ENCODE data around the gene SLC37A2. TPM values are rescaled to one million over a fixed set of nuclear protein-coding genes. Genes with fewer than 3 reads are reported as not detected.

Gene SLC37A2
- total RNA-seq, 4 donors from 2014 or later: 0.75 to 2.1 (median 1.5) TPM

DNA sequence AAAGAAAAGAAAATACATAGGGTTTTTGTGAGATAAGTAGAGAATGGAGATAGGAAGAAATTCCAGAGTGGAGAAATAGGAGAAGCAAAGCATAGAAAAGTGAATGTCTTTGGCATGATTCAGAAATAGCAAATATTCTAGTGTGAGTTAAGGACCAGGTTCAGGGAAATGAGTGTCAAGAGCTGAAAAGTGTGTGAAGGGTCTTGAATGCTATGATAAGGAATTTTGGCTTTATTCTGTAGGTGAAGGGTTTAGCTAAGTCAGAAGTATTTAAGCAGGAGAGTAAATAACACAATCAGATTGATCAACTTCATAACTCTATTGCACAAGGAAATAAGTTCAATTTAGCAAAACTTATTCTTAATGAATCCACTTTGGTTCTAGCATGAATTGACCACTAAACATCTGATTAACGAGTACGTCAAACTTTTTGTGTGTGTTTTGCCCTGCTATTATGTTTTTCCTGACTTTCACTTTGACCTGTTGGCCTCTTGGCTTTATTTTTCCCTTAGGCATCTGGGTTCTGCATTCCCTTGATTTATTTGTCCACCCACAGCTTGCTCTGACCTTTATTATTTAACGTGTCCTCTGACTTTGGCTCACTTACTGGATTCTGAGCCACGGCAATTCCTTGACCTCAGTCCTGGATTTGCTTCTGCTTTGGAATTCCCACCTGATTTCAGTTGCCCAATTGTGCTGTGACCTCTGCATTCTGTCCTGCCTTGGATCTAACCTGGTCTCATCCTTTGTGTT lies 60.3 kb downstream of the SLC37A2 start:
- Histone ChIP-seq H3K27ac (peak overlapping the region in 3 of 4 donors; percentile 61 to 71 (median 68)), H3K36me3 (no peaks in the 10 kb centered on the region)

GRCh38 chr11:125123947-125124617 lies 61.0 kb downstream of the SLC37A2 start:
- Histone ChIP-seq H3K36me3 (no peaks in the 10 kb centered on the region), H3K4me3 (peak overlapping the region; percentile 32 to 49 (median 42)), H3K27ac (peak overlapping the region; percentile 19 to 71 (median 64)), H3K9me3 (no peaks in the 10 kb centered on the region), H3K4me1 (peaks cover 4 to 7% of the 10 kb centered on the region in 2 donors), H3K27me3 (peaks cover 2 to 11% (median 5%) of the 10 kb centered on the region in 3 donors)
- peak; percentile 99 to 100 for ATAC-seq
- no peak for TF ChIP-seq POLR2A (IDR thresholded peaks at IDR 0.05)
- TF ChIP-seq, protein P1, sequence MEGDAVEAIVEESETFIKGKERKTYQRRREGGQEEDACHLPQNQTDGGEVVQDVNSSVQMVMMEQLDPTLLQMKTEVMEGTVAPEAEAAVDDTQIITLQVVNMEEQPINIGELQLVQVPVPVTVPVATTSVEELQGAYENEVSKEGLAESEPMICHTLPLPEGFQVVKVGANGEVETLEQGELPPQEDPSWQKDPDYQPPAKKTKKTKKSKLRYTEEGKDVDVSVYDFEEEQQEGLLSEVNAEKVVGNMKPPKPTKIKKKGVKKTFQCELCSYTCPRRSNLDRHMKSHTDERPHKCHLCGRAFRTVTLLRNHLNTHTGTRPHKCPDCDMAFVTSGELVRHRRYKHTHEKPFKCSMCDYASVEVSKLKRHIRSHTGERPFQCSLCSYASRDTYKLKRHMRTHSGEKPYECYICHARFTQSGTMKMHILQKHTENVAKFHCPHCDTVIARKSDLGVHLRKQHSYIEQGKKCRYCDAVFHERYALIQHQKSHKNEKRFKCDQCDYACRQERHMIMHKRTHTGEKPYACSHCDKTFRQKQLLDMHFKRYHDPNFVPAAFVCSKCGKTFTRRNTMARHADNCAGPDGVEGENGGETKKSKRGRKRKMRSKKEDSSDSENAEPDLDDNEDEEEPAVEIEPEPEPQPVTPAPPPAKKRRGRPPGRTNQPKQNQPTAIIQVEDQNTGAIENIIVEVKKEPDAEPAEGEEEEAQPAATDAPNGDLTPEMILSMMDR (IDR thresholded peaks at IDR 0.05 in 4 of 5, conservative IDR thresholded peaks at IDR 0.05 in 1 of 5): peak in 4 of 5 experiments; percentile 32 to 61 (median 48)
- DNase-seq: peak; percentile 40 to 82
- in situ Hi-C loops (cut with MboI; ENCODE audit: low sequenced_read_pairs in 4 of 4) (loop anchor here in 1 of 4 donors (25.0 kb wide), 2 partner anchors 438 to 763 kb away; partner anchors contain the start of genes EI24 and HYLS1), intact Hi-C loops (cut with DNase I; ENCODE audit: low total_unique reads) (loop anchor here (1.0 kb wide), 1 partner anchor 13 kb away; the partner anchor contains the start of gene TMEM218)

More for the DNA sequence above, 60.3 kb downstream of the SLC37A2 start:
- DNase-seq (no peak), ATAC-seq (peak in 1 of 2 donors; percentile 25)
- intact Hi-C loops (cut with DNase I; ENCODE audit: low total_unique reads) (no loop called here), in situ Hi-C loops (cut with MboI; ENCODE audit: low sequenced_read_pairs in 4 of 4) (loop anchor here in 1 of 4 donors (25.0 kb wide), 2 partner anchors 439 to 764 kb away; partner anchors contain the start of genes EI24 and HYLS1)
- Histone ChIP-seq H3K4me3 (peak overlapping the region; percentile 32 to 49 (median 42)), H3K4me1 (peaks cover 4 to 7% of the 10 kb centered on the region in 2 donors), H3K9me3 (no peaks in the 10 kb centered on the region), H3K27me3 (peaks cover 4 to 5% (median 5%) of the 10 kb centered on the region in 3 donors)
- TF ChIP-seq POLR2A (IDR thresholded peaks at IDR 0.05): no peak
- TF ChIP-seq, protein P1 (IDR thresholded peaks at IDR 0.05 in 4 of 5, conservative IDR thresholded peaks at IDR 0.05 in 1 of 5): no peak

GRCh38 chr11:125124618-125124992 lies 61.5 kb downstream of the SLC37A2 start:
- Histone ChIP-seq H3K27ac (no peak overlapping the region), H3K9me3 (no peaks in the 10 kb centered on the region), H3K4me3 (peak overlapping the region in 2 of 4 donors; percentile 34 to 43), H3K36me3 (no peaks in the 10 kb centered on the region), H3K4me1 (peaks cover 4 to 7% of the 10 kb centered on the region in 2 donors), H3K27me3 (peaks cover 5 to 16% (median 6%) of the 10 kb centered on the region in 3 donors)
- intact Hi-C loops (cut with DNase I; ENCODE audit: low total_unique reads): loop anchor here (1.0 kb wide), 1 partner anchor 13 kb away; the partner anchor contains the start of gene TMEM218
- peak in 1 of 2 donors; percentile 26 for ATAC-seq
- TF ChIP-seq POLR2A (IDR thresholded peaks at IDR 0.05): no peak
- TF ChIP-seq, protein P1 (IDR thresholded peaks at IDR 0.05 in 4 of 5, conservative IDR thresholded peaks at IDR 0.05 in 1 of 5): no peak
- in situ Hi-C loops (cut with MboI; ENCODE audit: low sequenced_read_pairs in 4 of 4): loop anchor here in 1 of 4 donors (25.0 kb wide), 2 partner anchors 438 to 763 kb away; partner anchors contain the start of genes EI24 and HYLS1
- no peak for DNase-seq

DNA sequence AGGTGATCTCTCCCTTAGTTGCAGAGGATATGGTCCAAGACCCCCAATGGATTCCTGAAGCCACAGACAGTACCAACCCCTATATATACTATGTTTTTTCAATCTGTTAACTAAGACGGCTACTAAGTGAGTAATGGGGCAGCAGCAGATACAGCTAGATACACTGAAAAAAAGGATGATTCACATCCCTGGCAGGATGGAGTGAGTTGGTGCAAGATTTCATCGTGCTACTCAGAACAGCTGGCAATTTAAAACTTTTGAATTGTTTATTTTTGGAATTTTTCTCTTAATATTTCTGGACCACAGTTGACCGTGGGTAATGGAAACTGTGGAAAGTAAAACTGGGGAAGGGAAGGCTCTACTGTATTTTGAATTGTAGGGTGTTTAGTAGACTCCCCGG lies 65.3 kb downstream of the SLC37A2 start:
- no peaks in the 10 kb centered on the region for H3K9me3 ChIP-seq
- DNase-seq (no peak), ATAC-seq (no peak)
- H3K4me3 ChIP-seq: no peak overlapping the region
- peaks cover 4 to 6% of the 10 kb centered on the region in 2 donors for H3K4me1 ChIP-seq
- no peaks in the 10 kb centered on the region for H3K36me3 ChIP-seq
- intact Hi-C loops (cut with DNase I; ENCODE audit: low total_unique reads) (no loop called here), in situ Hi-C loops (cut with MboI; ENCODE audit: low sequenced_read_pairs in 4 of 4) (loop anchor here in 1 of 4 donors (25.0 kb wide), 1 partner anchor 166 kb away; the partner anchor contains the start of gene CCDC15)
- no peak overlapping the region for H3K27ac ChIP-seq
- TF ChIP-seq POLR2A (IDR thresholded peaks at IDR 0.05): no peak
- TF ChIP-seq, protein P1 (IDR thresholded peaks at IDR 0.05 in 4 of 5, conservative IDR thresholded peaks at IDR 0.05 in 1 of 5): no peak
- peaks cover 5 to 22% (median 8%) of the 10 kb centered on the region in 3 donors for H3K27me3 ChIP-seq

All from gastrocnemius medialis (tissue), 4 donors.